Neural cell (in vitro differentiated cells): ENCODE results near the gene PTPRG.

Experiments
- EP300 ChIP-seq: fragments of 450-650 bp; conservative IDR thresholded peaks from 2 replicates; pipeline ENCODE4 v1.6.1; 2014; ENCODE audit warnings: antibody characterized with exemption, mild to moderate bottlenecking, moderate library complexity; ENCODE audit not compliant: poor library complexity, severe bottlenecking
- POLR2AphosphoS5 ChIP-seq: IDR thresholded peaks from 2 replicates; pipeline ENCODE4 v1.6.1; 2012
- TAF1 ChIP-seq: IDR thresholded peaks from 2 replicates; pipeline ENCODE4 v1.6.1; 2012; ENCODE audit warnings: low read depth
- TF ChIP-seq, protein P1 (sequence below): fragments of 450-650 bp; IDR thresholded peaks from 2 replicates; pipeline ENCODE4 v1.5.1; 2014; ENCODE audit warnings: antibody characterized with exemption, mild to moderate bottlenecking, moderate library complexity; ENCODE audit not compliant: poor library complexity, severe bottlenecking

DNA sequence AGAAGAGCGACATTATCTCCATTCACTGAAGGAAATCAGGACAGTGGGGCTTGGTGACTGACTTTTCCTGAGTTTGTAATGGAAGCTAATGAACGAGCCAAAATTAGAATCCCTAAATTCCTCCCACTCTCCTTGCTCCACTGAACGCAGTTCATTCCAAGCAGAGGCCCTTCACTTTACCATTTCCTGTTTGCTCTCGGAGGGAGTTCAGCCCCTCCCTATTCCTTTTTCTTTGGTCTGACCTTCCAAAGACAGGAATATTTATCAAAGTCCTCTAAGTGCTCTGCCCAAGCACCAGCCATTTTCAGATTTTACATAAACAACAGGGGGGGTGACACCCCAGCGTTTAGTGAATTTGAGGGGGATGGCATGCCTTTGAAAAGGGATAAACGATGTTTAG lies 24.0 kb upstream of the PTPRG start:
- no peak for TF ChIP-seq EP300
- TF ChIP-seq, protein P1, sequence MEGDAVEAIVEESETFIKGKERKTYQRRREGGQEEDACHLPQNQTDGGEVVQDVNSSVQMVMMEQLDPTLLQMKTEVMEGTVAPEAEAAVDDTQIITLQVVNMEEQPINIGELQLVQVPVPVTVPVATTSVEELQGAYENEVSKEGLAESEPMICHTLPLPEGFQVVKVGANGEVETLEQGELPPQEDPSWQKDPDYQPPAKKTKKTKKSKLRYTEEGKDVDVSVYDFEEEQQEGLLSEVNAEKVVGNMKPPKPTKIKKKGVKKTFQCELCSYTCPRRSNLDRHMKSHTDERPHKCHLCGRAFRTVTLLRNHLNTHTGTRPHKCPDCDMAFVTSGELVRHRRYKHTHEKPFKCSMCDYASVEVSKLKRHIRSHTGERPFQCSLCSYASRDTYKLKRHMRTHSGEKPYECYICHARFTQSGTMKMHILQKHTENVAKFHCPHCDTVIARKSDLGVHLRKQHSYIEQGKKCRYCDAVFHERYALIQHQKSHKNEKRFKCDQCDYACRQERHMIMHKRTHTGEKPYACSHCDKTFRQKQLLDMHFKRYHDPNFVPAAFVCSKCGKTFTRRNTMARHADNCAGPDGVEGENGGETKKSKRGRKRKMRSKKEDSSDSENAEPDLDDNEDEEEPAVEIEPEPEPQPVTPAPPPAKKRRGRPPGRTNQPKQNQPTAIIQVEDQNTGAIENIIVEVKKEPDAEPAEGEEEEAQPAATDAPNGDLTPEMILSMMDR = no peak
- no peak for TF ChIP-seq POLR2AphosphoS5
- no peak for TF ChIP-seq TAF1
